ENCODE results near the gene FDX2. TPM values are rescaled to one million over a fixed set of nuclear protein-coding genes. Genes with fewer than 3 reads are reported as not detected.
"Not testable (repeated sequence)": the region's sequence is repeated elsewhere in the genome, so short reads cannot be mapped to it uniquely, and the experiment has no call there.

Gene FDX2
- total and polyA plus RNA-seq, 2 donors (not counting 1 experiment from before 2014, with no cell fraction given), result 13.9 to 21.5 TPM

DNA sequence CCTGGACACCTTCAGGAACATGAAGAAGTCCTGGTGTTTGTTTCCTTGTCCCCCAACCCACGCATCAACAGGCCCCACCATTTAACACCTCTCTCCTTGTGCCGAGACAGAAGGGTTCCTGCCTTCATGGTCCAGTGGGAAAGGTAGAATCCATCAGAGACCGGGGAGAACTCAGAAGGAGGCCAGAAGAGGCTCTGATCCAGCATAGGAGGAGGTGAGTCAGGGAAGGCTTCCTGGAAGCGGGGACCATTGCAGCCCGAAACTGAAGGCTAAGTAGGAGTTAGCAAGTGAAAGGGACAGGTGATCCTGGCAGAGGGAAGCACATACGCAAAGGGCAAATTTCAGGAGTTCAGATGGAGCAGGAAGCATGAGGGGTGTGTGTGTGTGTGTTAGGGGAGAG is 23.1 kb upstream of the FDX2 start:
- peaks cover 17 to 30% of the 10 kb centered on the region in 2 donors for H3K4me1 ChIP-seq (ENCODE audit: control insufficient read depth in 2 of 2, insufficient read depth in 2 of 2, low read length in 2 of 2)
- TF ChIP-seq EZH2 (IDR thresholded peaks at IDR 0.05; ENCODE audit: borderline replicate concordance, insufficient read depth, low read depth, low read length, poor library complexity, severe bottlenecking) (no peak), CTCF (IDR thresholded peaks at IDR 0.05) (no peak)
- Mint-ChIP-seq H3K9me3 (ENCODE audit: insufficient read depth) (no peaks in the 10 kb centered on the region), H3K27me3 (no peaks in the 10 kb centered on the region), H3K27ac (peak overlapping the region; percentile 97), H3K4me3 (peak overlapping the region; percentile 98), H3K4me1 (peaks cover 22% of the 10 kb centered on the region)
- H3K79me2 ChIP-seq (ENCODE audit: control insufficient read depth, insufficient read depth, low read length), result peaks cover 64% of the 10 kb centered on the region
- H3K9me3 ChIP-seq (ENCODE audit: control extremely low read depth in 1 of 3, control insufficient read depth in 2 of 3, insufficient read depth in 1 of 3, low read length in 2 of 3), result peaks cover 0 to 10% (median 0%) of the 10 kb centered on the region in 3 donors
- peak overlapping the region; percentile 47 to 92 (median 81) for H3K4me3 ChIP-seq (ENCODE audit: control extremely low read depth in 1 of 5, extremely low read depth in 1 of 5, insufficient read depth in 1 of 5, low read depth in 2 of 5, low read length in 4 of 5)
- ChIA-PET POLR2A (interaction anchor here (0.7 kb wide), 1 partner anchor 20 kb away, joined by 5 read pairs; no protein-coding TSS in a partner anchor), CTCF (interaction anchor here (0.9 to 1.4 kb wide), 2 partner anchors 50 to 69 kb away, joined by 3 to 6 read pairs; no protein-coding TSS in a partner anchor)
- peak overlapping the region; percentile 87 for H3K9ac ChIP-seq (ENCODE audit: low read length)
- DNase-seq (no peak), ATAC-seq (ENCODE audit: low read depth) (no peak)
- H4K20me1 ChIP-seq (ENCODE audit: control insufficient read depth, insufficient read depth, low read length, poor library complexity, severe bottlenecking), result peaks cover 19% of the 10 kb centered on the region
- H3K36me3 ChIP-seq (replicated peaks in 1 of 2; ENCODE audit: control extremely low read depth in 1 of 2, control insufficient read depth in 1 of 2, extremely low read depth in 1 of 2, insufficient read depth in 2 of 2, low read length in 1 of 2), result peaks cover 0 to 24% of the 10 kb centered on the region in 2 experiments
- H3K27ac ChIP-seq (ENCODE audit: low read length in 2 of 2), result peak overlapping the region; percentile 48 to 70
- no peaks in the 10 kb centered on the region for H3K27me3 ChIP-seq (replicated peaks in 1 of 4; ENCODE audit: control extremely low read depth in 1 of 4, control insufficient read depth in 3 of 4, insufficient read depth in 4 of 4, low read length in 3 of 4)
- WGBS (ENCODE audit: insufficient coverage), result 19% methylated on average over 5 of the region's 6 CpGs
- intact Hi-C loops (cut with micrococcal nuclease), result no loop called here
- H3K4me2 ChIP-seq (replicated peaks; ENCODE audit: low read depth, low read length, poor library complexity, severe bottlenecking), result peak overlapping the region; percentile 78
- peak overlapping the region; percentile 93 for H2AFZ ChIP-seq (ENCODE audit: insufficient read depth, low read depth, low read length, poor library complexity, severe bottlenecking)

DNA sequence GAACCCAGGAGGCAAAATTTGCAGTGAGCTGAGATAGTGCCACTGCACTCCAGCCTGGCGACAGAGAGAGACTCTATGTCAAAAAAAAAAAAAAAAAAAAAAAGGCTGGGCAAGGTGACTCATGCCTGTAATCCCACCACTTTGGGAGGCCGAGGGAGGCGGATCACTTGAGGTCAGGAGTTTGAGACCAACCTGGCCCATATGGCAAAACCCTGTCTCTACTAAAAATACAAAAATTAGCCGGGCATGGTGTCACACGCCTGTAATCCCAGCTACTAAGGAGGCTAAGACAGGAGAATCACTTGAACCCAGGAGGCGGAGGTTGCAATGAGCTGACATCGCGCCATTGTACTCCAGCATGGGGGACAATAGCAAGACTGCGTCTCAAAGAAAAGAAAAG is 20.9 kb upstream of the FDX2 start:
- Histone ChIP-seq H3K9me3 (ENCODE audit: control extremely low read depth in 1 of 3, control insufficient read depth in 2 of 3, insufficient read depth in 1 of 3, low read length in 2 of 3) (peaks cover 0 to 15% (median 0%) of the 10 kb centered on the region in 3 donors), H4K20me1 (ENCODE audit: control insufficient read depth, insufficient read depth, low read length, poor library complexity, severe bottlenecking) (peaks cover 34% of the 10 kb centered on the region), H3K79me2 (ENCODE audit: control insufficient read depth, insufficient read depth, low read length) (peaks cover 81% of the 10 kb centered on the region), H3K36me3 (replicated peaks in 1 of 2; ENCODE audit: control extremely low read depth in 1 of 2, control insufficient read depth in 1 of 2, extremely low read depth in 1 of 2, insufficient read depth in 2 of 2, low read length in 1 of 2) (peaks cover 0 to 24% of the 10 kb centered on the region in 2 experiments), H3K4me1 (ENCODE audit: control insufficient read depth in 2 of 2, insufficient read depth in 2 of 2, low read length in 2 of 2) (peaks cover 27 to 45% of the 10 kb centered on the region in 2 donors)
- H3K4me1 Mint-ChIP-seq, result peaks cover 39% of the 10 kb centered on the region
- H3K27ac Mint-ChIP-seq; H3K4me3 ChIP-seq (ENCODE audit: control extremely low read depth in 1 of 5, extremely low read depth in 1 of 5, insufficient read depth in 1 of 5, low read depth in 2 of 5, low read length in 4 of 5); intact Hi-C loops (cut with micrococcal nuclease); H2AFZ ChIP-seq (ENCODE audit: insufficient read depth, low read depth, low read length, poor library complexity, severe bottlenecking); H3K27me3 ChIP-seq (replicated peaks in 1 of 4; ENCODE audit: control extremely low read depth in 1 of 4, control insufficient read depth in 3 of 4, insufficient read depth in 4 of 4, low read length in 3 of 4); H3K4me3 Mint-ChIP-seq; H3K9ac ChIP-seq (ENCODE audit: low read length); DNase-seq; H3K9me3 Mint-ChIP-seq (ENCODE audit: insufficient read depth); H3K4me2 ChIP-seq (replicated peaks; ENCODE audit: low read depth, low read length, poor library complexity, severe bottlenecking); ATAC-seq (ENCODE audit: low read depth); POLR2A ChIA-PET; H3K27me3 Mint-ChIP-seq; H3K27ac ChIP-seq (ENCODE audit: low read length in 2 of 2): not testable (repeated sequence)
- CTCF ChIA-PET, result interaction anchor here (0.6 to 4.3 kb wide), 4 partner anchors 39 to 78 kb away, joined by 3 to 14 read pairs (median 3); partner anchors contain the start of gene ICAM1
- 98% methylated on average over 6 of the region's 9 CpGs for WGBS (ENCODE audit: insufficient coverage)

Measured in B cell (primary cell).